HepG2 (cell line): ENCODE measurements around the gene VGF. TPM values are rescaled to one million over a fixed set of nuclear protein-coding genes. Genes with fewer than 3 reads are reported as not detected.

ENCODE experiments used
- HNRNPUL1 ChIP-seq: fragments of 200-400 bp; formaldehyde crosslinking; IDR thresholded peaks from 2 replicates; pipeline ENCODE4 v1.6.1; 2017; ENCODE audit warnings: low read depth, mild to moderate bottlenecking, low read length, moderate library complexity
- ONECUT2 ChIP-seq: sonication (generic); formaldehyde crosslinking; IDR thresholded peaks from 2 replicates; pipeline ENCODE4 v1.4.0; 2020; ENCODE audit warnings: missing genetic modification reagents
- SIX1 ChIP-seq: sonication (generic); formaldehyde crosslinking; IDR thresholded peaks from 2 replicates; pipeline ENCODE4 v1.4.0; 2020; ENCODE audit warnings: missing genetic modification reagents, borderline replicate concordance
- SRSF4 ChIP-seq: fragments of 200-400 bp; formaldehyde crosslinking; IDR thresholded peaks from one replicate; pipeline ENCODE4 v1.6.1; 2018; ENCODE audit warnings: mild to moderate bottlenecking, low read depth, low read length, moderate library complexity; ENCODE audit not compliant: poor library complexity, severe bottlenecking
- ZNF326 ChIP-seq: sonication (generic); formaldehyde crosslinking; IDR thresholded peaks from 2 replicates; pipeline ENCODE4 v1.4.0; 2020; ENCODE audit warnings: missing genetic modification reagents, borderline replicate concordance
- ZNF550 ChIP-seq: sonication (generic); formaldehyde crosslinking; IDR thresholded peaks from 2 replicates; pipeline ENCODE4 v1.4.0; 2020; ENCODE audit warnings: mild to moderate bottlenecking, missing genetic modification reagents, borderline replicate concordance
- ZNF558 ChIP-seq: sonication (generic); formaldehyde crosslinking; IDR thresholded peaks from 2 replicates; pipeline ENCODE4 v1.9.0; 2022; ENCODE audit warnings: mild to moderate bottlenecking, missing genetic modification reagents, borderline replicate concordance
- ZNF678 ChIP-seq: sonication (generic); formaldehyde crosslinking; IDR thresholded peaks from 2 replicates; pipeline ENCODE4 v1.4.0; 2020; ENCODE audit warnings: mild to moderate bottlenecking, missing genetic modification reagents
- ZSCAN25 ChIP-seq: sonication (generic); formaldehyde crosslinking; IDR thresholded peaks from 2 replicates; pipeline ENCODE4 v1.8.0; 2022; ENCODE audit warnings: mild to moderate bottlenecking, missing genetic modification reagents
- polyA plus RNA-seq, 8 experiments: library from polyadenylated mRNA; depleted of rRNA in 3 of 8; stranded (reverse) in 7 of 8; unstranded in 1 of 8; fragments of >200 nt; fragmentation: Illumina TruSeq in 4 of 8; extraction: Trizol in 4 of 8; gene quantifications; 2 replicates each; pipeline versions ENCODE4 v1.2.1 to v1.2.3, GENCODE V29; 2011 to 2016; ENCODE audit warnings: low read depth in 4 of 8, missing spikeins in 1 of 8, mixed read lengths in 1 of 8; ENCODE audit not compliant: insufficient read depth in 1 of 8
- total RNA-seq, 5 experiments: library from RNA; depleted of rRNA; stranded (reverse); fragments of >200 nt; fragmentation: Illumina TruSeq; extraction: Trizol; gene quantifications; 2 replicates each; pipeline ENCODE4 v1.2.3, GENCODE V29; 2016; ENCODE audit warnings: low read depth in 1 of 5
- TF ChIP-seq, protein P1 (sequence below): sonication (generic); formaldehyde crosslinking; IDR thresholded peaks from 2 replicates; pipeline ENCODE4 v1.8.0; 2022; ENCODE audit warnings: low read depth, missing genetic modification reagents
- TF ChIP-seq, protein P2 (sequence below): fragments of 450-650 bp; IDR thresholded peaks from 2 replicates; pipeline ENCODE4 v1.6.1; 2016
- TF ChIP-seq, protein P3 (sequence below): sonication (generic); formaldehyde crosslinking; IDR thresholded peaks from 2 replicates; pipeline ENCODE4 v1.4.0; 2020; ENCODE audit warnings: missing genetic modification reagents
- TF ChIP-seq, protein P4 (sequence below): sonication (generic); formaldehyde crosslinking; IDR thresholded peaks from 2 replicates; pipeline ENCODE4 v1.5.0; 2020; ENCODE audit warnings: mild to moderate bottlenecking, missing genetic modification reagents, borderline replicate concordance
- TF ChIP-seq, protein P5 (sequence below): sonication (generic); formaldehyde crosslinking; IDR thresholded peaks from 2 replicates; pipeline ENCODE4 v1.4.0; 2020; ENCODE audit warnings: missing genetic modification reagents, borderline replicate concordance
- TF ChIP-seq, protein P6 (sequence below): sonication (generic); formaldehyde crosslinking; IDR thresholded peaks from 2 replicates; pipeline ENCODE4 v1.4.0; 2020; ENCODE audit warnings: mild to moderate bottlenecking, low read depth, missing genetic modification reagents

Gene VGF
- total and polyA plus RNA-seq, 2 of the 13 experiments (the other 11 are each of a cell fraction or from before 2014, with no cell fraction given) = 0.12 to 0.46 TPM

DNA sequence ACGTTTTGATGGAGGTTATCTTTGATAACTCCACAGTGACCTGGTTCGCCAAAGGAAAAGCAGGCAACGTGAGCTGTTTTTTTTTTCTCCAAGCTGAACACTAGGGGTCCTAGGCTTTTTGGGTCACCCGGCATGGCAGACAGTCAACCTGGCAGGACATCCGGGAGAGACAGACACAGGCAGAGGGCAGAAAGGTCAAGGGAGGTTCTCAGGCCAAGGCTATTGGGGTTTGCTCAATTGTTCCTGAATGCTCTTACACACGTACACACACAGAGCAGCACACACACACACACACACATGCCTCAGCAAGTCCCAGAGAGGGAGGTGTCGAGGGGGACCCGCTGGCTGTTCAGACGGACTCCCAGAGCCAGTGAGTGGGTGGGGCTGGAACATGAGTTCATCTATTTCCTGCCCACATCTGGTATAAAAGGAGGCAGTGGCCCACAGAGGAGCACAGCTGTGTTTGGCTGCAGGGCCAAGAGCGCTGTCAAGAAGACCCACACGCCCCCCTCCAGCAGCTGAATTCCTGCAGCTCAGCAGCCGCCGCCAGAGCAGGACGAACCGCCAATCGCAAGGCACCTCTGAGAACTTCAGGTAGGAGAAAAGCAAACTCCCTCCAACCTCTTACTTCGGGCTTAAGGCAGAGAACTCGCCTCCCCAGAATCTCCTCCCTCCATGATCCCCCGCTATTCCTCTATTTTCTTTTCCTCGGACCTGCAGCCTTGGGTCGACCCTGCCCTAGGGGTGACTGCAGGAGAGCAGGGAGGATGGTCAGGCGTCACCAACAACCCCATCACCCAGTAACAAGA lies 38.5 kb downstream of the VGF start, which contains the start of gene SERPINE1 (continued):
- TF ChIP-seq, protein P1, sequence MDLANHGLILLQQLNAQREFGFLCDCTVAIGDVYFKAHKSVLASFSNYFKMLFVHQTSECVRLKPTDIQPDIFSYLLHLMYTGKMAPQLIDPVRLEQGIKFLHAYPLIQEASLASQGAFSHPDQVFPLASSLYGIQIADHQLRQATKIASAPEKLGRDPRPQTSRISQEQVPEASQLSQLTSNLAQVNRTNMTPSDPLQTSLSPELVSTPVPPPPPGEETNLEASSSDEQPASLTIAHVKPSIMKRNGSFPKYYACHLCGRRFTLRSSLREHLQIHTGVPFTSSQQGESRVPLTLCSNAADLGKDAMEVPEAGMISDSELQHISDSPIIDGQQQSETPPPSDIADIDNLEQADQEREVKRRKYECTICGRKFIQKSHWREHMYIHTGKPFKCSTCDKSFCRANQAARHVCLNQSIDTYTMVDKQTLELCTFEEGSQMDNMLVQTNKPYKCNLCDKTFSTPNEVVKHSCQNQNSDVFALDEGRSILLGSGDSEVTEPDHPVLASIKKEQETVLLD (CRISPR knock-in tag) = no peak
- TF ChIP-seq, protein P2, sequence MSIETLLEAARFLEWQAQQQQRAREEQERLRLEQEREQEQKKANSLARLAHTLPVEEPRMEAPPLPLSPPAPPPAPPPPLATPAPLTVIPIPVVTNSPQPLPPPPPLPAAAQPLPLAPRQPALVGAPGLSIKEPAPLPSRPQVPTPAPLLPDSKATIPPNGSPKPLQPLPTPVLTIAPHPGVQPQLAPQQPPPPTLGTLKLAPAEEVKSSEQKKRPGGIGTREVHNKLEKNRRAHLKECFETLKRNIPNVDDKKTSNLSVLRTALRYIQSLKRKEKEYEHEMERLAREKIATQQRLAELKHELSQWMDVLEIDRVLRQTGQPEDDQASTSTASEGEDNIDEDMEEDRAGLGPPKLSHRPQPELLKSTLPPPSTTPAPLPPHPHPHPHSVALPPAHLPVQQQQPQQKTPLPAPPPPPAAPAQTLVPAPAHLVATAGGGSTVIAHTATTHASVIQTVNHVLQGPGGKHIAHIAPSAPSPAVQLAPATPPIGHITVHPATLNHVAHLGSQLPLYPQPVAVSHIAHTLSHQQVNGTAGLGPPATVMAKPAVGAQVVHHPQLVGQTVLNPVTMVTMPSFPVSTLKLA = no peak
- peak; percentile 56; the same call in 1 of the 2 replicates for TF ChIP-seq SIX1 (CRISPR knock-in tag)
- TF ChIP-seq ZNF678 (CRISPR knock-in tag) = no peak
- TF ChIP-seq, protein P3, sequence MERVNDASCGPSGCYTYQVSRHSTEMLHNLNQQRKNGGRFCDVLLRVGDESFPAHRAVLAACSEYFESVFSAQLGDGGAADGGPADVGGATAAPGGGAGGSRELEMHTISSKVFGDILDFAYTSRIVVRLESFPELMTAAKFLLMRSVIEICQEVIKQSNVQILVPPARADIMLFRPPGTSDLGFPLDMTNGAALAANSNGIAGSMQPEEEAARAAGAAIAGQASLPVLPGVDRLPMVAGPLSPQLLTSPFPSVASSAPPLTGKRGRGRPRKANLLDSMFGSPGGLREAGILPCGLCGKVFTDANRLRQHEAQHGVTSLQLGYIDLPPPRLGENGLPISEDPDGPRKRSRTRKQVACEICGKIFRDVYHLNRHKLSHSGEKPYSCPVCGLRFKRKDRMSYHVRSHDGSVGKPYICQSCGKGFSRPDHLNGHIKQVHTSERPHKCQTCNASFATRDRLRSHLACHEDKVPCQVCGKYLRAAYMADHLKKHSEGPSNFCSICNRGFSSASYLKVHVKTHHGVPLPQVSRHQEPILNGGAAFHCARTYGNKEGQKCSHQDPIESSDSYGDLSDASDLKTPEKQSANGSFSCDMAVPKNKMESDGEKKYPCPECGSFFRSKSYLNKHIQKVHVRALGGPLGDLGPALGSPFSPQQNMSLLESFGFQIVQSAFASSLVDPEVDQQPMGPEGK = peak; percentile 96
- peak; percentile 31; the same call in 1 of the 2 replicates for TF ChIP-seq ZSCAN25 (CRISPR knock-in tag)
- TF ChIP-seq ZNF550 (CRISPR knock-in tag) = no peak
- TF ChIP-seq ONECUT2 (CRISPR knock-in tag) = 0 out of 2 replicates have a peak, but pooled peaks have one; percentile 10
- TF ChIP-seq, protein P4, sequence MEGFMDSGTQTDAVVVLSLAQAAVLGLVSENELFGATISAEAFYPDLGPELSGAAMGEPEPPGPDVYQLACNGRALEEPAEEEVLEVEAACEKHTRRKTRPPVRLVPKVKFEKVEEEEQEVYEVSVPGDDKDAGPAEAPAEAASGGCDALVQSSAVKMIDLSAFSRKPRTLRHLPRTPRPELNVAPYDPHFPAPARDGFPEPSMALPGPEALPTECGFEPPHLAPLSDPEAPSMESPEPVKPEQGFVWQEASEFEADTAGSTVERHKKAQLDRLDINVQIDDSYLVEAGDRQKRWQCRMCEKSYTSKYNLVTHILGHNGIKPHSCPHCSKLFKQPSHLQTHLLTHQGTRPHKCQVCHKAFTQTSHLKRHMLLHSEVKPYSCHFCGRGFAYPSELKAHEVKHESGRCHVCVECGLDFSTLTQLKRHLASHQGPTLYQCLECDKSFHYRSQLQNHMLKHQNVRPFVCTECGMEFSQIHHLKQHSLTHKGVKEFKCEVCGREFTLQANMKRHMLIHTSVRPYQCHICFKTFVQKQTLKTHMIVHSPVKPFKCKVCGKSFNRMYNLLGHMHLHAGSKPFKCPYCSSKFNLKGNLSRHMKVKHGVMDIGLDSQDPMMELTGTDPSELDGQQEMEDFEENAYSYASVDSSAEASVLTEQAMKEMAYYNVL = peak; percentile 88; the same call in 1 of the 2 replicates
- TF ChIP-seq, protein P5, sequence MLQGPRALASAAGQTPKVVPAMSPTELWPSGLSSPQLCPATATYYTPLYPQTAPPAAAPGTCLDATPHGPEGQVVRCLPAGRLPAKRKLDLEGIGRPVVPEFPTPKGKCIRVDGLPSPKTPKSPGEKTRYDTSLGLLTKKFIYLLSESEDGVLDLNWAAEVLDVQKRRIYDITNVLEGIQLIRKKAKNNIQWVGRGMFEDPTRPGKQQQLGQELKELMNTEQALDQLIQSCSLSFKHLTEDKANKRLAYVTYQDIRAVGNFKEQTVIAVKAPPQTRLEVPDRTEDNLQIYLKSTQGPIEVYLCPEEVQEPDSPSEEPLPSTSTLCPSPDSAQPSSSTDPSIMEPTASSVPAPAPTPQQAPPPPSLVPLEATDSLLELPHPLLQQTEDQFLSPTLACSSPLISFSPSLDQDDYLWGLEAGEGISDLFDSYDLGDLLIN (CRISPR knock-in tag) = no peak; the same call in 1 of the 2 replicates
- no peak for TF ChIP-seq HNRNPUL1
- TF ChIP-seq ZNF558 (CRISPR knock-in tag) = no peak
- TF ChIP-seq ZNF326 (CRISPR knock-in tag) = no peak
- TF ChIP-seq, protein P6, sequence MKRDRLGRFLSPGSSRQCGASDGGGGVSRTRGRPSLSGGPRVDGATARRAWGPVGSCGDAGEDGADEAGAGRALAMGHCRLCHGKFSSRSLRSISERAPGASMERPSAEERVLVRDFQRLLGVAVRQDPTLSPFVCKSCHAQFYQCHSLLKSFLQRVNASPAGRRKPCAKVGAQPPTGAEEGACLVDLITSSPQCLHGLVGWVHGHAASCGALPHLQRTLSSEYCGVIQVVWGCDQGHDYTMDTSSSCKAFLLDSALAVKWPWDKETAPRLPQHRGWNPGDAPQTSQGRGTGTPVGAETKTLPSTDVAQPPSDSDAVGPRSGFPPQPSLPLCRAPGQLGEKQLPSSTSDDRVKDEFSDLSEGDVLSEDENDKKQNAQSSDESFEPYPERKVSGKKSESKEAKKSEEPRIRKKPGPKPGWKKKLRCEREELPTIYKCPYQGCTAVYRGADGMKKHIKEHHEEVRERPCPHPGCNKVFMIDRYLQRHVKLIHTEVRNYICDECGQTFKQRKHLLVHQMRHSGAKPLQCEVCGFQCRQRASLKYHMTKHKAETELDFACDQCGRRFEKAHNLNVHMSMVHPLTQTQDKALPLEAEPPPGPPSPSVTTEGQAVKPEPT (CRISPR knock-in tag) = no peak
- TF ChIP-seq SRSF4 = no peak
